ENCODE data around the gene MED31.

- TF ChIP-seq, protein P1, sequence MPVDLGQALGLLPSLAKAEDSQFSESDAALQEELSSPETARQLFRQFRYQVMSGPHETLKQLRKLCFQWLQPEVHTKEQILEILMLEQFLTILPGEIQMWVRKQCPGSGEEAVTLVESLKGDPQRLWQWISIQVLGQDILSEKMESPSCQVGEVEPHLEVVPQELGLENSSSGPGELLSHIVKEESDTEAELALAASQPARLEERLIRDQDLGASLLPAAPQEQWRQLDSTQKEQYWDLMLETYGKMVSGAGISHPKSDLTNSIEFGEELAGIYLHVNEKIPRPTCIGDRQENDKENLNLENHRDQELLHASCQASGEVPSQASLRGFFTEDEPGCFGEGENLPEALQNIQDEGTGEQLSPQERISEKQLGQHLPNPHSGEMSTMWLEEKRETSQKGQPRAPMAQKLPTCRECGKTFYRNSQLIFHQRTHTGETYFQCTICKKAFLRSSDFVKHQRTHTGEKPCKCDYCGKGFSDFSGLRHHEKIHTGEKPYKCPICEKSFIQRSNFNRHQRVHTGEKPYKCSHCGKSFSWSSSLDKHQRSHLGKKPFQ (tag by site-specific recombination; IDR thresholded peaks at IDR 0.05): no peak
- TF ChIP-seq ZFP37 (tag by site-specific recombination; IDR thresholded peaks at IDR 0.05) (no peak), YY1 (tag by site-specific recombination; IDR thresholded peaks at IDR 0.05) (no peak), ZNF580 (tag by site-specific recombination; IDR thresholded peaks at IDR 0.05) (no peak), ZBTB7A (tag by site-specific recombination; IDR thresholded peaks at IDR 0.05; ENCODE audit: low read depth) (no peak), ZNF555 (tag by site-specific recombination; conservative IDR thresholded peaks at IDR 0.05) (no peak), ZNF248 (tag by site-specific recombination; IDR thresholded peaks at IDR 0.05) (no peak), GLI4 (tag by site-specific recombination; IDR thresholded peaks at IDR 0.05) (no peak), PRDM4 (tag by site-specific recombination; IDR thresholded peaks at IDR 0.05) (no peak), ZNF184 (tag by site-specific recombination; IDR thresholded peaks at IDR 0.05) (no peak), TCF7L2 (IDR thresholded peaks at IDR 0.05; ENCODE audit: borderline replicate concordance, low read depth, low read length) (no peak)
- TF ChIP-seq, protein P2, sequence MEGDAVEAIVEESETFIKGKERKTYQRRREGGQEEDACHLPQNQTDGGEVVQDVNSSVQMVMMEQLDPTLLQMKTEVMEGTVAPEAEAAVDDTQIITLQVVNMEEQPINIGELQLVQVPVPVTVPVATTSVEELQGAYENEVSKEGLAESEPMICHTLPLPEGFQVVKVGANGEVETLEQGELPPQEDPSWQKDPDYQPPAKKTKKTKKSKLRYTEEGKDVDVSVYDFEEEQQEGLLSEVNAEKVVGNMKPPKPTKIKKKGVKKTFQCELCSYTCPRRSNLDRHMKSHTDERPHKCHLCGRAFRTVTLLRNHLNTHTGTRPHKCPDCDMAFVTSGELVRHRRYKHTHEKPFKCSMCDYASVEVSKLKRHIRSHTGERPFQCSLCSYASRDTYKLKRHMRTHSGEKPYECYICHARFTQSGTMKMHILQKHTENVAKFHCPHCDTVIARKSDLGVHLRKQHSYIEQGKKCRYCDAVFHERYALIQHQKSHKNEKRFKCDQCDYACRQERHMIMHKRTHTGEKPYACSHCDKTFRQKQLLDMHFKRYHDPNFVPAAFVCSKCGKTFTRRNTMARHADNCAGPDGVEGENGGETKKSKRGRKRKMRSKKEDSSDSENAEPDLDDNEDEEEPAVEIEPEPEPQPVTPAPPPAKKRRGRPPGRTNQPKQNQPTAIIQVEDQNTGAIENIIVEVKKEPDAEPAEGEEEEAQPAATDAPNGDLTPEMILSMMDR (tag by site-specific recombination; IDR thresholded peaks at IDR 0.05): no peak
- TF ChIP-seq, protein P3, sequence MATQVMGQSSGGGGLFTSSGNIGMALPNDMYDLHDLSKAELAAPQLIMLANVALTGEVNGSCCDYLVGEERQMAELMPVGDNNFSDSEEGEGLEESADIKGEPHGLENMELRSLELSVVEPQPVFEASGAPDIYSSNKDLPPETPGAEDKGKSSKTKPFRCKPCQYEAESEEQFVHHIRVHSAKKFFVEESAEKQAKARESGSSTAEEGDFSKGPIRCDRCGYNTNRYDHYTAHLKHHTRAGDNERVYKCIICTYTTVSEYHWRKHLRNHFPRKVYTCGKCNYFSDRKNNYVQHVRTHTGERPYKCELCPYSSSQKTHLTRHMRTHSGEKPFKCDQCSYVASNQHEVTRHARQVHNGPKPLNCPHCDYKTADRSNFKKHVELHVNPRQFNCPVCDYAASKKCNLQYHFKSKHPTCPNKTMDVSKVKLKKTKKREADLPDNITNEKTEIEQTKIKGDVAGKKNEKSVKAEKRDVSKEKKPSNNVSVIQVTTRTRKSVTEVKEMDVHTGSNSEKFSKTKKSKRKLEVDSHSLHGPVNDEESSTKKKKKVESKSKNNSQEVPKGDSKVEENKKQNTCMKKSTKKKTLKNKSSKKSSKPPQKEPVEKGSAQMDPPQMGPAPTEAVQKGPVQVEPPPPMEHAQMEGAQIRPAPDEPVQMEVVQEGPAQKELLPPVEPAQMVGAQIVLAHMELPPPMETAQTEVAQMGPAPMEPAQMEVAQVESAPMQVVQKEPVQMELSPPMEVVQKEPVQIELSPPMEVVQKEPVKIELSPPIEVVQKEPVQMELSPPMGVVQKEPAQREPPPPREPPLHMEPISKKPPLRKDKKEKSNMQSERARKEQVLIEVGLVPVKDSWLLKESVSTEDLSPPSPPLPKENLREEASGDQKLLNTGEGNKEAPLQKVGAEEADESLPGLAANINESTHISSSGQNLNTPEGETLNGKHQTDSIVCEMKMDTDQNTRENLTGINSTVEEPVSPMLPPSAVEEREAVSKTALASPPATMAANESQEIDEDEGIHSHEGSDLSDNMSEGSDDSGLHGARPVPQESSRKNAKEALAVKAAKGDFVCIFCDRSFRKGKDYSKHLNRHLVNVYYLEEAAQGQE (tag by site-specific recombination; IDR thresholded peaks at IDR 0.05): no peak
Observed at GRCh38 chr17:6637458-6637840, 14.0 kb downstream of the MED31 start.

All from HEK293 (cell line).